Keratinocyte (primary cell): Measurements from ENCODE around the gene ANKUB1. TPM values are rescaled to one million over a fixed set of nuclear protein-coding genes. Genes with fewer than 3 reads are reported as not detected.

Source experiments
- DNase-seq: peaks from one replicate; pipeline ENCODE4 v3.0.0-alpha.2; 2011; ENCODE audit warnings: low read depth, missing footprints, low spot score
- FAIRE-seq: peaks from 2 replicates; lab custom pipeline; 2011; peaks lifted over from hg19 to GRCh38; lab: Jason Lieb, UNC
- H2AFZ ChIP-seq: 2 replicates; pipeline ENCODE4 v1.6.0; 2012; ENCODE audit warnings: low read length, control low read depth, inconsistent platforms; ENCODE audit not compliant: control insufficient read depth
- H3K27ac ChIP-seq: 2 replicates; pipeline ENCODE4 v1.5.1; 2011; ENCODE audit warnings: low read length; ENCODE audit not compliant: control insufficient read depth, insufficient read depth
- H3K27me3 ChIP-seq: 3 replicates; pipeline ENCODE4 v1.6.0; 2011; ENCODE audit warnings: low read length; ENCODE audit not compliant: control insufficient read depth, insufficient read depth; ENCODE audit errors: extremely low read depth
- H3K36me3 ChIP-seq, 2 experiments: 2 replicates in 1 of 2; 3 replicates in 1 of 2; pipeline ENCODE4 v1.5.1; 2011; ENCODE audit warnings: low read length in 2 of 2, mild to moderate bottlenecking in 1 of 2; ENCODE audit not compliant: control insufficient read depth in 2 of 2, insufficient read depth in 2 of 2; ENCODE audit errors: extremely low read depth in 1 of 2
- H3K4me1 ChIP-seq: 3 replicates; pipeline ENCODE4 v1.5.1; 2011; ENCODE audit warnings: low read length; ENCODE audit not compliant: control insufficient read depth, insufficient read depth; ENCODE audit errors: extremely low read depth
- H3K4me2 ChIP-seq: 3 replicates; pipeline ENCODE4 v1.6.0; 2011; ENCODE audit warnings: low read depth, low read length; ENCODE audit not compliant: control insufficient read depth, insufficient read depth; ENCODE audit errors: extremely low read depth
- H3K4me3 ChIP-seq, 3 experiments: fragments of 200-600 bp in 1 of 3; sonication (generic) in 1 of 3; 2 replicates in 2 of 3; 3 replicates in 1 of 3; pipeline ENCODE4 v1.5.1; 2011 to 2016; ENCODE audit warnings: low read length in 3 of 3, mild to moderate bottlenecking in 3 of 3, control low read depth in 2 of 3, inconsistent platforms in 1 of 3, low read depth in 1 of 3, mixed read lengths in 1 of 3, mixed run types in 1 of 3, moderate library complexity in 1 of 3; ENCODE audit not compliant: control insufficient read depth in 2 of 3, insufficient read depth in 2 of 3; ENCODE audit errors: extremely low read depth in 1 of 3
- H3K79me2 ChIP-seq: 2 replicates; pipeline ENCODE4 v1.6.0; 2012; ENCODE audit warnings: low read length; ENCODE audit not compliant: control insufficient read depth, insufficient read depth
- H3K9ac ChIP-seq: 3 replicates; pipeline ENCODE4 v1.6.0; 2011; ENCODE audit warnings: low read length; ENCODE audit not compliant: control insufficient read depth, insufficient read depth; ENCODE audit errors: extremely low read depth
- H3K9me1 ChIP-seq: 3 replicates; pipeline ENCODE4 v1.6.0; 2011; ENCODE audit warnings: low read length; ENCODE audit not compliant: control insufficient read depth, insufficient read depth; ENCODE audit errors: extremely low read depth
- H3K9me3 ChIP-seq: 2 replicates; pipeline ENCODE4 v1.5.1; 2012; ENCODE audit warnings: low read depth, low read length; ENCODE audit not compliant: control insufficient read depth
- H4K20me1 ChIP-seq: 3 replicates; pipeline ENCODE4 v1.6.0; 2011; ENCODE audit warnings: low read length; ENCODE audit not compliant: control insufficient read depth, insufficient read depth; ENCODE audit errors: extremely low read depth
- EZH2 ChIP-seq: IDR thresholded peaks from one replicate; pipeline ENCODE4 v1.6.1; 2012; ENCODE audit warnings: inconsistent platforms, mild to moderate bottlenecking, low read length, moderate library complexity
- dilution Hi-C: fragments of 300-500 bp; cut with MboI; formaldehyde crosslinking; loops from one replicate; pipeline ENCODE4 v1.7.0; 2020; ENCODE audit warnings: low sequenced_read_pairs; ENCODE audit not compliant: extremely low pct_ligation_motif_present
- polyA plus RNA-seq, 5 experiments: library from polyadenylated mRNA; depleted of rRNA in 3 of 5; stranded (reverse) in 3 of 5; stranded (forward) in 1 of 5; unstranded in 1 of 5; fragments of >200 nt; gene quantifications; 1 replicate in 1 of 5; 2 replicates in 3 of 5; 3 replicates in 1 of 5; pipeline versions ENCODE4 v1.2.1 to v1.2.3, GENCODE V29; 2011 to 2012; ENCODE audit warnings: missing spikeins in 2 of 5, low read depth in 1 of 5, low replicate concordance in 1 of 5
- TF ChIP-seq, protein P1 (sequence below), 3 experiments: IDR thresholded peaks in 1 of 3; conservative IDR thresholded peaks in 1 of 3; optimal IDR thresholded peaks in 1 of 3; 2 replicates in 2 of 3; 3 replicates in 1 of 3; pipeline versions ENCODE3 to v1.5.1; 2011; ENCODE audit warnings: low read length in 3 of 3, mild to moderate bottlenecking in 3 of 3, moderate library complexity in 2 of 3, control low read depth in 1 of 3, inconsistent platforms in 1 of 3; ENCODE audit not compliant: insufficient read depth in 2 of 3; ENCODE audit errors: extremely low read depth in 1 of 3

Gene ANKUB1
- polyA plus RNA-seq, 1 donor (not counting 4 experiments of a cell fraction or from before 2014, with no cell fraction given): 0.66 TPM

GRCh38 chr3:149770246-149770645 is 22.1 kb downstream of the ANKUB1 start:
- H2AFZ ChIP-seq: no peak overlapping the region
- H3K9ac ChIP-seq: no peak overlapping the region
- H3K27ac ChIP-seq: no peak overlapping the region
- FAIRE-seq (no peak), DNase-seq (no peak)
- H3K9me3 ChIP-seq: no peaks in the 10 kb centered on the region
- H3K79me2 ChIP-seq: no peaks in the 10 kb centered on the region
- TF ChIP-seq, protein P1, sequence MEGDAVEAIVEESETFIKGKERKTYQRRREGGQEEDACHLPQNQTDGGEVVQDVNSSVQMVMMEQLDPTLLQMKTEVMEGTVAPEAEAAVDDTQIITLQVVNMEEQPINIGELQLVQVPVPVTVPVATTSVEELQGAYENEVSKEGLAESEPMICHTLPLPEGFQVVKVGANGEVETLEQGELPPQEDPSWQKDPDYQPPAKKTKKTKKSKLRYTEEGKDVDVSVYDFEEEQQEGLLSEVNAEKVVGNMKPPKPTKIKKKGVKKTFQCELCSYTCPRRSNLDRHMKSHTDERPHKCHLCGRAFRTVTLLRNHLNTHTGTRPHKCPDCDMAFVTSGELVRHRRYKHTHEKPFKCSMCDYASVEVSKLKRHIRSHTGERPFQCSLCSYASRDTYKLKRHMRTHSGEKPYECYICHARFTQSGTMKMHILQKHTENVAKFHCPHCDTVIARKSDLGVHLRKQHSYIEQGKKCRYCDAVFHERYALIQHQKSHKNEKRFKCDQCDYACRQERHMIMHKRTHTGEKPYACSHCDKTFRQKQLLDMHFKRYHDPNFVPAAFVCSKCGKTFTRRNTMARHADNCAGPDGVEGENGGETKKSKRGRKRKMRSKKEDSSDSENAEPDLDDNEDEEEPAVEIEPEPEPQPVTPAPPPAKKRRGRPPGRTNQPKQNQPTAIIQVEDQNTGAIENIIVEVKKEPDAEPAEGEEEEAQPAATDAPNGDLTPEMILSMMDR (optimal IDR thresholded peaks at IDR 0.05 in 1 of 3, IDR thresholded peaks at IDR 0.05 in 1 of 3, conservative IDR thresholded peaks at IDR 0.05 in 1 of 3; ENCODE audit: extremely low read depth in 1 of 3, insufficient read depth in 2 of 3, low read length in 3 of 3): peak in 1 of 3 experiments; percentile 15
- TF ChIP-seq EZH2: no peak
- no peak overlapping the region for H3K4me2 ChIP-seq
- no peaks in the 10 kb centered on the region for H3K27me3 ChIP-seq
- H3K36me3 ChIP-seq: no peaks in the 10 kb centered on the region
- dilution Hi-C loops: no loop called here
- H3K4me1 ChIP-seq: no peaks in the 10 kb centered on the region
- H3K4me3 ChIP-seq: no peak overlapping the region
- H4K20me1 ChIP-seq: no peaks in the 10 kb centered on the region
- no peaks in the 10 kb centered on the region for H3K9me1 ChIP-seq

GRCh38 chr3:149768704-149769103 is 23.6 kb downstream of the ANKUB1 start:
- no peak for DNase-seq
- no peaks in the 10 kb centered on the region for H3K9me1 ChIP-seq
- H3K36me3 ChIP-seq: no peaks in the 10 kb centered on the region
- H3K4me2 ChIP-seq: no peak overlapping the region
- no peak overlapping the region for H3K4me3 ChIP-seq
- no peak overlapping the region for H3K27ac ChIP-seq
- H3K9me3 ChIP-seq: no peaks in the 10 kb centered on the region
- peaks cover 6% of the 10 kb centered on the region for H3K27me3 ChIP-seq
- dilution Hi-C loops: no loop called here
- H3K4me1 ChIP-seq: no peaks in the 10 kb centered on the region
- H3K9ac ChIP-seq: no peak overlapping the region
- H3K79me2 ChIP-seq: no peaks in the 10 kb centered on the region
- H2AFZ ChIP-seq: no peak overlapping the region
- no peak for FAIRE-seq
- no peaks in the 10 kb centered on the region for H4K20me1 ChIP-seq
- TF ChIP-seq, protein P1 (optimal IDR thresholded peaks at IDR 0.05 in 1 of 3, IDR thresholded peaks at IDR 0.05 in 1 of 3, conservative IDR thresholded peaks at IDR 0.05 in 1 of 3; ENCODE audit: extremely low read depth in 1 of 3, insufficient read depth in 2 of 3, low read length in 3 of 3): no peak
- no peak for TF ChIP-seq EZH2
